Right atrium auricular region (tissue), 2 donors: ENCODE results near the gene ZNF536. TPM values are rescaled to one million over a fixed set of nuclear protein-coding genes. Genes with fewer than 3 reads are reported as not detected.

Experiments
- DNase-seq: peaks from one replicate; pipeline ENCODE4 v3.0.0-alpha.2; 2019; ENCODE audit warnings: low spot score
- H3K27ac ChIP-seq, 2 donors: fragments of 200-600 bp; sonication (generic); 1 replicate in 1 of 2; 2 replicates in 1 of 2; pipeline ENCODE4 v1.5.1; 2016 to 2019
- H3K27me3 ChIP-seq, 2 donors: fragments of 200-600 bp; sonication (generic); one replicate each; pipeline versions ENCODE4 v1.5.1 to v1.6.0; 2017 to 2019
- H3K36me3 ChIP-seq: fragments of 200-600 bp; sonication (generic); one replicate; pipeline ENCODE4 v1.5.1; 2016
- H3K4me1 ChIP-seq, 2 donors: fragments of 200-600 bp; sonication (generic); one replicate each; pipeline versions ENCODE4 v1.5.1 to v1.6.0; 2017 to 2019
- H3K4me3 ChIP-seq, 2 donors: fragments of 200-600 bp; sonication (generic); 1 replicate in 1 of 2; 2 replicates in 1 of 2; pipeline ENCODE4 v1.5.1; 2017 to 2019; ENCODE audit warnings: mild to moderate bottlenecking in 1 of 2, moderate library complexity in 1 of 2
- H3K9me3 ChIP-seq, 2 donors: fragments of 200-600 bp; sonication (generic); one replicate each; pipeline ENCODE4 v1.5.1; 2019
- CTCF ChIP-seq, 2 donors: fragments of 200-600 bp; sonication (generic); IDR thresholded peaks; one replicate each; pipeline ENCODE4 v1.5.1; 2019; ENCODE audit warnings: antibody characterized with exemption in 2 of 2
- total RNA-seq, 2 donors: library from RNA; depleted of rRNA; stranded (reverse); fragments of >200 nt; gene quantifications; one replicate each; pipeline ENCODE4 v1.1.0, GENCODE V29; 2016

The ZNF536 gene
- total RNA-seq, 2 donors from 2014 or later = 1.9 to 2.7 TPM

- no peaks in the 10 kb centered on the region for H3K9me3 ChIP-seq
- no peaks in the 10 kb centered on the region for H3K27me3 ChIP-seq
- no peaks in the 10 kb centered on the region for H3K4me1 ChIP-seq
- H3K27ac ChIP-seq = no peak overlapping the region
- DNase-seq = no peak
- H3K36me3 ChIP-seq = no peaks in the 10 kb centered on the region
- H3K4me3 ChIP-seq = no peak overlapping the region
- no peak for TF ChIP-seq CTCF (IDR thresholded peaks at IDR 0.05)
Measured at GRCh38 chr19:30519607-30520205, 147.5 kb downstream of the ZNF536 start.

GRCh38 chr19:30520735-30521479 lies 148.7 kb downstream of the ZNF536 start:
- no peak for DNase-seq
- H3K27me3 ChIP-seq = no peaks in the 10 kb centered on the region
- H3K36me3 ChIP-seq = no peaks in the 10 kb centered on the region
- H3K9me3 ChIP-seq = no peaks in the 10 kb centered on the region
- H3K27ac ChIP-seq = no peak overlapping the region
- no peaks in the 10 kb centered on the region for H3K4me1 ChIP-seq
- no peak overlapping the region for H3K4me3 ChIP-seq
- TF ChIP-seq CTCF (IDR thresholded peaks at IDR 0.05) = no peak

GRCh38 chr19:30521937-30522336 lies 149.8 kb downstream of the ZNF536 start:
- Histone ChIP-seq H3K27me3 (no peaks in the 10 kb centered on the region), H3K27ac (no peak overlapping the region), H3K4me1 (no peaks in the 10 kb centered on the region), H3K36me3 (no peaks in the 10 kb centered on the region), H3K4me3 (no peak overlapping the region), H3K9me3 (no peaks in the 10 kb centered on the region)
- DNase-seq = no peak
- TF ChIP-seq CTCF (IDR thresholded peaks at IDR 0.05) = no peak

- H3K36me3 ChIP-seq = no peaks in the 10 kb centered on the region
- no peaks in the 10 kb centered on the region for H3K27me3 ChIP-seq
- H3K9me3 ChIP-seq = no peaks in the 10 kb centered on the region
Measured at GRCh38 chr19:30522341-30522740, 150.2 kb downstream of the ZNF536 start.

GRCh38 chr19:30523791-30524190 lies 151.6 kb downstream of the ZNF536 start:
- Histone ChIP-seq H3K36me3 (no peaks in the 10 kb centered on the region), H3K27ac (no peak overlapping the region), H3K4me3 (no peak overlapping the region), H3K9me3 (no peaks in the 10 kb centered on the region), H3K4me1 (no peaks in the 10 kb centered on the region), H3K27me3 (no peaks in the 10 kb centered on the region)
- DNase-seq = no peak
- TF ChIP-seq CTCF (IDR thresholded peaks at IDR 0.05) = no peak

More at GRCh38 chr19:30522341-30522740, 150.2 kb downstream of the ZNF536 start:
- TF ChIP-seq CTCF (IDR thresholded peaks at IDR 0.05) = no peak
- no peak for DNase-seq
- H3K4me1 ChIP-seq = no peaks in the 10 kb centered on the region
- H3K4me3 ChIP-seq = no peak overlapping the region
- no peak overlapping the region for H3K27ac ChIP-seq
